HT-29 (cell line): ENCODE data around the gene ANKRD63. TPM values are rescaled to one million over a fixed set of nuclear protein-coding genes. Genes with fewer than 3 reads are reported as not detected.

Source experiments
- DNase-seq: peaks from one replicate; pipeline ENCODE4 v3.0.0-alpha.2; 2015; ENCODE audit warnings: low spot score
- total RNA-seq: library from RNA; depleted of rRNA; stranded (reverse); fragments of >200 nt; shearing (Covaris generic); gene quantifications from 2 replicates; pipeline ENCODE4 v1.2.3, GENCODE V29; 2014

Gene ANKRD63
- total RNA-seq, 1 experiment from 2014 or later = not detected

- DNase-seq = peak; percentile 92
These were observed 30.9 kb upstream of the ANKRD63 start for GRCh38 chr15:40313531-40314398.

- DNase-seq = no peak
These were observed 29.7 kb upstream of the ANKRD63 start for GRCh38 chr15:40312370-40313158.

- DNase-seq = no peak
These were observed 28.1 kb upstream of the ANKRD63 start for GRCh38 chr15:40310993-40311392.

- DNase-seq = peak; percentile 65
These were observed 27.4 kb upstream of the ANKRD63 start for GRCh38 chr15:40310001-40310959.

- no peak for DNase-seq
These were observed 26.5 kb upstream of the ANKRD63 start for GRCh38 chr15:40309344-40309862.

- DNase-seq = peak; percentile 48
These were observed 24.8 kb upstream of the ANKRD63 start, which contains the start of gene PLCB2 for GRCh38 chr15:40307421-40308211. TSS of gene PLCB2 (minus strand) at chr15:40307935. CDS start at chr15:40307672, 263 bp downstream.

GRCh38 chr15:40306908-40307307 is 24.0 kb upstream of the ANKRD63 start:
- no peak for DNase-seq

- no peak for DNase-seq
These were observed 23.5 kb upstream of the ANKRD63 start for GRCh38 chr15:40306371-40306770.

- DNase-seq = no peak
These were observed 22.4 kb upstream of the ANKRD63 start for GRCh38 chr15:40305281-40305680.

- no peak for DNase-seq
These were observed 20.7 kb upstream of the ANKRD63 start for GRCh38 chr15:40303576-40303975.

GRCh38 chr15:40302981-40303380 is 20.1 kb upstream of the ANKRD63 start:
- DNase-seq = no peak

GRCh38 chr15:40302288-40302886 is 19.5 kb upstream of the ANKRD63 start:
- DNase-seq = no peak

GRCh38 chr15:40301467-40302179 is 18.8 kb upstream of the ANKRD63 start:
- DNase-seq = no peak

GRCh38 chr15:40300771-40301170 is 17.9 kb upstream of the ANKRD63 start:
- DNase-seq = no peak

GRCh38 chr15:40300367-40300766 is 17.5 kb upstream of the ANKRD63 start:
- no peak for DNase-seq

GRCh38 chr15:40298216-40298935 is 15.5 kb upstream of the ANKRD63 start:
- no peak for DNase-seq

- DNase-seq = no peak
These were observed 14.5 kb upstream of the ANKRD63 start for GRCh38 chr15:40297356-40297755.

GRCh38 chr15:40296561-40297230 is 13.8 kb upstream of the ANKRD63 start:
- no peak for DNase-seq
